Peyer's patch (tissue), 4 donors: ENCODE measurements around the gene E2F4.

Source experiments
- POLR2A ChIP-seq, 2 donors: fragments of 450-650 bp; IDR thresholded peaks; one replicate each; pipeline ENCODE4 v1.5.1; 2017; ENCODE audit warnings: antibody characterized with exemption in 2 of 2, mild to moderate bottlenecking in 2 of 2, moderate library complexity in 2 of 2
- TF ChIP-seq, protein P1 (sequence below), 6 experiments: fragments of 450-650 bp in 4 of 6; fragments of 200-600 bp in 2 of 6; sonication (generic) in 1 of 6; IDR thresholded peaks; one replicate each; pipeline ENCODE4 v1.5.1; 2017 to 2019; ENCODE audit warnings: antibody characterized with exemption in 6 of 6, mild to moderate bottlenecking in 3 of 6, moderate library complexity in 1 of 6

DNA sequence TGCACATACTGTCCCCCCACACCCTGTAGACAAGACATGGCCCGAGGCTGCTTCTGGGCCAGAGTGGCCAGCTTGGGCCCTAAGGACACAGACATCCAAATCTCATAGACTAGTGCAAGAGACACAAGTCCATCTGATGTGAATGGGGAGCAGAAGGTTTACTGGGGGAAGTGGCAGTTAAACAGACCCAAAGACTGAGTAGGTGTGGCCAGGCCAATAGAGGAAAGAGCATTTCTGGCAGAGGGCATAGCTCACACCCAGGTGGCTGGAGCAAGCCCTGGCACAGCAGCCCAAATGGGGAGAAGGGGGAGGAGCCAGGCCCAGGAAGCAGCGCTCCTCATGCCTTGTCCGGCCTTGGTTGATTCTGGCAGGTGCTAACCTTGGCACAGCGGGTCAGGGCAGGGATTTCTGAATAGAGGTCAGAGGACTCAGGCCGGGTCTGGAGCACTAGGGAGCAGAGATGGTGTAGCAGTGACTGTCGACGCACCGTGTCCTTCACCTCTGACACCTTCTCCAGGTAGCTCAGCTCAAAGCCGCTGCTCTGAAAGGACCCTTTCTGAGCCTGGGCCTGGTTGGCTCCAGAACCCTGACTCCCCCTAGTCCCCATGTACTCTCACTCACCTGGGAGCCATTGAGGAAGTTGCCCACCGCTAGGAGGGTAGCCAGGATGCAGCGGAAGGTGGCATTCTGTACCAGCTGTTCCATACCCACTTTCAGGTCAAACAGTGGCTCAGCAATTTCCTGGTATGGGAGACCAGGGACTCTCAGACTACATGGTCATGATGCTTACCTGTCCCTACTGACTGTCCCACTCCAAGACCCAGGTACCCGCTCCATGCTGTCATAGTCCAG is 39.1 kb downstream of the E2F4 start:
- TF ChIP-seq, protein P1, sequence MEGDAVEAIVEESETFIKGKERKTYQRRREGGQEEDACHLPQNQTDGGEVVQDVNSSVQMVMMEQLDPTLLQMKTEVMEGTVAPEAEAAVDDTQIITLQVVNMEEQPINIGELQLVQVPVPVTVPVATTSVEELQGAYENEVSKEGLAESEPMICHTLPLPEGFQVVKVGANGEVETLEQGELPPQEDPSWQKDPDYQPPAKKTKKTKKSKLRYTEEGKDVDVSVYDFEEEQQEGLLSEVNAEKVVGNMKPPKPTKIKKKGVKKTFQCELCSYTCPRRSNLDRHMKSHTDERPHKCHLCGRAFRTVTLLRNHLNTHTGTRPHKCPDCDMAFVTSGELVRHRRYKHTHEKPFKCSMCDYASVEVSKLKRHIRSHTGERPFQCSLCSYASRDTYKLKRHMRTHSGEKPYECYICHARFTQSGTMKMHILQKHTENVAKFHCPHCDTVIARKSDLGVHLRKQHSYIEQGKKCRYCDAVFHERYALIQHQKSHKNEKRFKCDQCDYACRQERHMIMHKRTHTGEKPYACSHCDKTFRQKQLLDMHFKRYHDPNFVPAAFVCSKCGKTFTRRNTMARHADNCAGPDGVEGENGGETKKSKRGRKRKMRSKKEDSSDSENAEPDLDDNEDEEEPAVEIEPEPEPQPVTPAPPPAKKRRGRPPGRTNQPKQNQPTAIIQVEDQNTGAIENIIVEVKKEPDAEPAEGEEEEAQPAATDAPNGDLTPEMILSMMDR (IDR thresholded peaks at IDR 0.05), result no peak
- no peak for TF ChIP-seq POLR2A (IDR thresholded peaks at IDR 0.05)
